Tibial nerve (tissue), 4 donors: Measurements from ENCODE around the gene PRELID2. TPM values are rescaled to one million over a fixed set of nuclear protein-coding genes. Genes with fewer than 3 reads are reported as not detected.

ENCODE experiments used
- DNase-seq, 2 donors: peaks; one replicate each; pipeline ENCODE4 v3.0.0-alpha.2; 2019; ENCODE audit warnings: low spot score in 2 of 2
- H3K27ac ChIP-seq, 4 donors: fragments of 200-600 bp; sonication (generic) in 3 of 4; one replicate each; pipeline ENCODE4 v1.5.1; 2017 to 2019; ENCODE audit warnings: mild to moderate bottlenecking in 1 of 4
- H3K27me3 ChIP-seq, 2 donors: fragments of 200-600 bp; sonication (generic) in 1 of 2; one replicate each; pipeline versions ENCODE4 v1.5.1 to v1.6.0; 2017 to 2019
- H3K36me3 ChIP-seq, 3 donors: fragments of 200-600 bp; sonication (generic); one replicate each; pipeline ENCODE4 v1.5.1; 2018 to 2019
- H3K4me1 ChIP-seq, 4 donors: fragments of 200-600 bp; sonication (generic) in 3 of 4; one replicate each; pipeline ENCODE4 v1.5.1; 2017 to 2019
- H3K4me3 ChIP-seq, 4 donors: fragments of 200-600 bp; sonication (generic) in 3 of 4; one replicate each; pipeline ENCODE4 v1.5.1; 2017 to 2019; ENCODE audit warnings: mild to moderate bottlenecking in 1 of 4, moderate library complexity in 1 of 4
- H3K9me3 ChIP-seq, 4 donors: fragments of 200-600 bp; sonication (generic) in 3 of 4; one replicate each; pipeline ENCODE4 v1.5.1; 2017 to 2019
- EP300 ChIP-seq, 2 donors: sonication (generic); formaldehyde crosslinking; IDR thresholded peaks; one replicate each; pipeline ENCODE4 v1.6.1; 2017; ENCODE audit warnings: antibody characterized with exemption in 2 of 2, mild to moderate bottlenecking in 1 of 2
- POLR2A ChIP-seq, 2 donors: fragments of 450-650 bp; IDR thresholded peaks; one replicate each; pipeline ENCODE4 v1.6.1; 2017; ENCODE audit warnings: antibody characterized with exemption in 2 of 2, mild to moderate bottlenecking in 2 of 2, moderate library complexity in 2 of 2
- WGBS, 2 donors: methylation state at CpG; one replicate each; pipeline ENCODE4 v1.1.5; 2018; 5-methylcytosine and 5-hydroxymethylcytosine counted together
- total RNA-seq, 4 donors: library from RNA; depleted of rRNA; stranded (reverse); fragments of >200 nt; gene quantifications; one replicate each; pipeline ENCODE4 v1.1.0, GENCODE V29; 2016
- TF ChIP-seq, protein P1 (sequence below), 5 experiments: fragments of 200-600 bp in 3 of 5; fragments of 450-650 bp in 2 of 5; sonication (generic) in 3 of 5; IDR thresholded peaks; one replicate each; pipeline ENCODE4 v1.5.1; 2016 to 2019; ENCODE audit warnings: antibody characterized with exemption in 5 of 5, mild to moderate bottlenecking in 3 of 5, moderate library complexity in 2 of 5

The PRELID2 gene
- total RNA-seq, 4 donors from 2014 or later: 10.5 to 31.7 (median 16.4) TPM

DNA sequence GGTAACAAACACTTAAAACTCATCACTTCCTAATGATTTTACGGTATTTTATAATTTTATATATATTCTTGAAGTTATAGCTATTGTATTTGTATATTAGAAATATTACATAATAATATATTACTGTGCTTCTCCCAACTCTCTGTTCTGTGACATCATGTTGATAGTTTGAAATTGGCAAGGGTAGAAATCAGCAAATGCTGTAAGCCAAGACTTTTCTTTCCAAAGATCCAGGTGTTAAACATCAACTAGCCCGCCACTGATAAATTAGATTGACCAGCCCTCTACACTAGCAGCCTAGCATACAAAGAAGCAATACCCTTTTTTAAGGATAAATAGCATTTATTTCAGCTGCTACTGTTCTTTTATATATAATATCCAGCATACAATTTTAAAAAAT, 122.9 kb downstream of the PRELID2 start:
- no peak overlapping the region for H3K4me3 ChIP-seq
- 94% methylated on average over 2 of the region's 2 CpGs for WGBS, 2 donors

DNA sequence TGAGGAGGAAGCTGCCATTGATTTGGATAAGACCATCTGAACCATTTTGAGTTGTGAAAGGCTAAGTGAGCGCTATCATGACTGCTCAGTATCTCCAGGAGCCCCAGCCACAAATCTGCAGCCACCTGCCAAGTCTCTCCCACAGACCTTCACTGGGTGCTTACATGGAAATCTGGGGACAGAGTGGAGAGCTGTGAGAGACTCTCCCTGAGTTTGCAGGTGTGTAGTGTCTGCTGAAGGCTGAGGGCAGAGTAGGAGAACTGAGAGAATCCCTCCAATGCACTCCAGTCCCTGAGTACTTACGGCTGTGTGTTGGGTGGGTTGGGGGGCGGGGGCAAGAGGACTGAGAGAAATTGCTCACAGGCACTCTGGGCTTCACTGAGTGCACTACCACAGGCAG, 123.7 kb downstream of the PRELID2 start:
- Histone ChIP-seq H3K4me1 (no peaks in the 10 kb centered on the region), H3K9me3 (no peaks in the 10 kb centered on the region), H3K4me3 (no peak overlapping the region), H3K27me3 (no peaks in the 10 kb centered on the region), H3K36me3 (no peaks in the 10 kb centered on the region), H3K27ac (no peak overlapping the region)
- DNase-seq: no peak
- TF ChIP-seq, protein P1, sequence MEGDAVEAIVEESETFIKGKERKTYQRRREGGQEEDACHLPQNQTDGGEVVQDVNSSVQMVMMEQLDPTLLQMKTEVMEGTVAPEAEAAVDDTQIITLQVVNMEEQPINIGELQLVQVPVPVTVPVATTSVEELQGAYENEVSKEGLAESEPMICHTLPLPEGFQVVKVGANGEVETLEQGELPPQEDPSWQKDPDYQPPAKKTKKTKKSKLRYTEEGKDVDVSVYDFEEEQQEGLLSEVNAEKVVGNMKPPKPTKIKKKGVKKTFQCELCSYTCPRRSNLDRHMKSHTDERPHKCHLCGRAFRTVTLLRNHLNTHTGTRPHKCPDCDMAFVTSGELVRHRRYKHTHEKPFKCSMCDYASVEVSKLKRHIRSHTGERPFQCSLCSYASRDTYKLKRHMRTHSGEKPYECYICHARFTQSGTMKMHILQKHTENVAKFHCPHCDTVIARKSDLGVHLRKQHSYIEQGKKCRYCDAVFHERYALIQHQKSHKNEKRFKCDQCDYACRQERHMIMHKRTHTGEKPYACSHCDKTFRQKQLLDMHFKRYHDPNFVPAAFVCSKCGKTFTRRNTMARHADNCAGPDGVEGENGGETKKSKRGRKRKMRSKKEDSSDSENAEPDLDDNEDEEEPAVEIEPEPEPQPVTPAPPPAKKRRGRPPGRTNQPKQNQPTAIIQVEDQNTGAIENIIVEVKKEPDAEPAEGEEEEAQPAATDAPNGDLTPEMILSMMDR (IDR thresholded peaks at IDR 0.05): no peak
- no peak for TF ChIP-seq POLR2A (IDR thresholded peaks at IDR 0.05)
- TF ChIP-seq EP300 (IDR thresholded peaks at IDR 0.05): no peak
- WGBS, 2 donors: 96 to 100% methylated on average over 3 of the region's 3 CpGs

More for the DNA sequence above, 122.9 kb downstream of the PRELID2 start:
- no peaks in the 10 kb centered on the region for H3K9me3 ChIP-seq
- TF ChIP-seq EP300 (IDR thresholded peaks at IDR 0.05) (no peak), POLR2A (IDR thresholded peaks at IDR 0.05) (no peak)
- TF ChIP-seq, protein P1 (IDR thresholded peaks at IDR 0.05): no peak
- H3K36me3 ChIP-seq: no peaks in the 10 kb centered on the region
- no peak for DNase-seq
- no peaks in the 10 kb centered on the region for H3K27me3 ChIP-seq
- no peak overlapping the region for H3K27ac ChIP-seq
- no peaks in the 10 kb centered on the region for H3K4me1 ChIP-seq

Other genes starting within 250 kb of the PRELID2 start
- gene GRXCR2, start 37.7 kb upstream of the PRELID2 start, total RNA-seq: not detected
- gene SH3RF2, start 101.2 kb upstream of the PRELID2 start, total RNA-seq: 1 to 10 TPM; 1.0 to 5.1 (median 2.0) TPM